ENCODE data around the gene EHBP1. TPM values are rescaled to one million over a fixed set of nuclear protein-coding genes. Genes with fewer than 3 reads are reported as not detected.

Gene EHBP1
- total RNA-seq, result 26.1 TPM
- long read RNA-seq, partial matches to known transcripts, result 2 of 11 reads
- long read RNA-seq, other reads (novel, unspliced or antisense), result 6 of 11 reads

- DNase-seq (peak; percentile 99), ATAC-seq (ENCODE audit: poor library complexity) (peak; percentile 99)
- intact Hi-C loops (cut with DNase I), result loop anchor here (10.0 kb wide), 1 partner anchor 200 kb away; the partner anchor contains the start of gene TMEM17
Observed at GRCh38 chr2:62705007-62705829, at the start of gene EHBP1. Gene EHBP1, plus strand, starts transcription at chr2:62705713. Its CDS starts 1,479 bp downstream, at chr2:62707192.

GRCh38 chr2:62657783-62658182 lies 47.7 kb upstream of the EHBP1 start:
- ATAC-seq (ENCODE audit: poor library complexity) (no peak), DNase-seq (no peak)
- intact Hi-C loops (cut with DNase I), result no loop called here

GRCh38 chr2:62658891-62659290 lies 46.6 kb upstream of the EHBP1 start:
- DNase-seq (no peak), ATAC-seq (ENCODE audit: poor library complexity) (no peak)
- intact Hi-C loops (cut with DNase I), result no loop called here

GRCh38 chr2:62660087-62660486 lies 45.4 kb upstream of the EHBP1 start:
- DNase-seq (no peak), ATAC-seq (ENCODE audit: poor library complexity) (no peak)
- intact Hi-C loops (cut with DNase I), result no loop called here

- no peak for DNase-seq
- intact Hi-C loops (cut with DNase I), result no loop called here
- ATAC-seq (ENCODE audit: poor library complexity), result no peak
Observed at GRCh38 chr2:62660582-62661262, 44.8 kb upstream of the EHBP1 start.

- DNase-seq (no peak), ATAC-seq (ENCODE audit: poor library complexity) (no peak)
- intact Hi-C loops (cut with DNase I), result no loop called here
Observed at GRCh38 chr2:62661263-62661635, 44.3 kb upstream of the EHBP1 start.

- intact Hi-C loops (cut with DNase I), result no loop called here
- DNase-seq, result no peak
- no peak for ATAC-seq (ENCODE audit: poor library complexity)
Observed at GRCh38 chr2:62662131-62662530, 43.4 kb upstream of the EHBP1 start.

GRCh38 chr2:62662554-62662953 lies 43.0 kb upstream of the EHBP1 start:
- no peak for DNase-seq
- intact Hi-C loops (cut with DNase I), result no loop called here
- no peak for ATAC-seq (ENCODE audit: poor library complexity)

GRCh38 chr2:62663411-62663810 lies 42.1 kb upstream of the EHBP1 start:
- DNase-seq, result no peak
- intact Hi-C loops (cut with DNase I), result no loop called here
- ATAC-seq (ENCODE audit: poor library complexity), result peak; percentile 71

GRCh38 chr2:62663920-62664795 lies 41.4 kb upstream of the EHBP1 start:
- intact Hi-C loops (cut with DNase I), result no loop called here
- DNase-seq, result no peak
- peak; percentile 73 for ATAC-seq (ENCODE audit: poor library complexity)

GRCh38 chr2:62665446-62665845 lies 40.1 kb upstream of the EHBP1 start:
- ATAC-seq (ENCODE audit: poor library complexity), result no peak
- intact Hi-C loops (cut with DNase I), result no loop called here
- DNase-seq, result no peak

- intact Hi-C loops (cut with DNase I), result no loop called here
- DNase-seq (no peak), ATAC-seq (ENCODE audit: poor library complexity) (no peak)
Observed at GRCh38 chr2:62669180-62669579, 36.3 kb upstream of the EHBP1 start.

GRCh38 chr2:62672601-62673000 lies 32.9 kb upstream of the EHBP1 start:
- ATAC-seq (ENCODE audit: poor library complexity) (peak; percentile 72), DNase-seq (no peak)
- intact Hi-C loops (cut with DNase I), result no loop called here

- ATAC-seq (ENCODE audit: poor library complexity), result no peak
- intact Hi-C loops (cut with DNase I), result no loop called here
Observed at GRCh38 chr2:62675062-62675461, 30.5 kb upstream of the EHBP1 start.

GRCh38 chr2:62685256-62685655 lies 20.3 kb upstream of the EHBP1 start:
- DNase-seq, result no peak
- no peak for ATAC-seq (ENCODE audit: poor library complexity)
- intact Hi-C loops (cut with DNase I), result no loop called here

More at GRCh38 chr2:62675062-62675461, 30.5 kb upstream of the EHBP1 start:
- no peak for DNase-seq

- ATAC-seq (ENCODE audit: poor library complexity), result no peak
Observed at GRCh38 chr2:62686012-62686685, 19.4 kb upstream of the EHBP1 start.

GRCh38 chr2:62687636-62688035 lies 17.9 kb upstream of the EHBP1 start:
- intact Hi-C loops (cut with DNase I), result no loop called here
- ATAC-seq (ENCODE audit: poor library complexity), result no peak
- no peak for DNase-seq

More at GRCh38 chr2:62686012-62686685, 19.4 kb upstream of the EHBP1 start:
- intact Hi-C loops (cut with DNase I), result no loop called here
- no peak for DNase-seq

GRCh38 chr2:62688771-62689170 lies 16.7 kb upstream of the EHBP1 start:
- ATAC-seq (ENCODE audit: poor library complexity) (no peak), DNase-seq (no peak)
- intact Hi-C loops (cut with DNase I), result no loop called here
